H9 (cell line): ENCODE data around the gene TMEM120A. TPM values are rescaled to one million over a fixed set of nuclear protein-coding genes. Genes with fewer than 3 reads are reported as not detected.

Experiments used
- DNase-seq: peaks from one replicate; pipeline ENCODE4 v3.0.0-alpha.2; 2017
- H2AFZ ChIP-seq: one replicate; pipeline ENCODE4 v1.6.1; 2013; ENCODE audit warnings: mild to moderate bottlenecking, low read length, control low read depth, moderate library complexity
- H2AK5ac ChIP-seq: 2 replicates; pipeline ENCODE4 v1.6.1; 2013; ENCODE audit warnings: low read length, control low read depth, mixed read lengths; ENCODE audit not compliant: insufficient read length
- H2BK120ac ChIP-seq: one replicate; pipeline ENCODE4 v1.6.1; 2013; ENCODE audit warnings: low read depth, mild to moderate bottlenecking, low read length, control low read depth, inconsistent platforms; ENCODE audit not compliant: poor library complexity, severe bottlenecking
- H2BK12ac ChIP-seq: 2 replicates; pipeline ENCODE4 v1.6.1; 2013; ENCODE audit warnings: low read length, control low read depth, mixed read lengths, low read depth; ENCODE audit not compliant: insufficient read length
- H2BK15ac ChIP-seq: 2 replicates; pipeline ENCODE4 v1.6.1; 2013; ENCODE audit warnings: low read depth, low read length, control low read depth
- H2BK20ac ChIP-seq: one replicate; pipeline ENCODE4 v1.6.1; 2013; ENCODE audit warnings: low read depth, mild to moderate bottlenecking, low read length, control low read depth, inconsistent platforms; ENCODE audit not compliant: poor library complexity, severe bottlenecking
- H2BK5ac ChIP-seq: 2 replicates; pipeline ENCODE4 v1.6.1; 2013; ENCODE audit warnings: low read length, control low read depth, mixed read lengths; ENCODE audit not compliant: insufficient read length
- H3K14ac ChIP-seq: 2 replicates; pipeline ENCODE4 v1.6.1; 2013; ENCODE audit warnings: low read length, control low read depth; ENCODE audit not compliant: insufficient read depth
- H3K18ac ChIP-seq: 2 replicates; pipeline ENCODE4 v1.6.1; 2013; ENCODE audit warnings: low read depth, mild to moderate bottlenecking, mixed read lengths, low read length, control low read depth; ENCODE audit not compliant: insufficient read length
- H3K23ac ChIP-seq: 2 replicates; pipeline ENCODE4 v1.6.1; 2013; ENCODE audit warnings: low read length, control low read depth, mixed read lengths, low read depth; ENCODE audit not compliant: insufficient read length
- H3K23me2 ChIP-seq: 2 replicates; pipeline ENCODE4 v1.6.1; 2013; ENCODE audit warnings: low read depth, mild to moderate bottlenecking, mixed read lengths, low read length, control low read depth; ENCODE audit not compliant: insufficient read length, poor library complexity, severe bottlenecking
- H3K27ac ChIP-seq: 2 replicates; pipeline ENCODE4 v1.5.1; 2013; ENCODE audit warnings: low read length, control low read depth, mixed read lengths, low read depth; ENCODE audit not compliant: insufficient read length
- H3K27me3 ChIP-seq: 2 replicates; pipeline ENCODE4 v1.6.1; 2013; ENCODE audit warnings: low read length, control low read depth, inconsistent platforms; ENCODE audit not compliant: insufficient read depth
- H3K4ac ChIP-seq: 2 replicates; pipeline ENCODE4 v1.6.1; 2013; ENCODE audit warnings: low read depth, mild to moderate bottlenecking, control low read depth, inconsistent platforms, low read length, moderate library complexity
- H3K4me1 ChIP-seq: 2 replicates; pipeline ENCODE4 v1.6.1; 2013; ENCODE audit warnings: low read length, control low read depth, inconsistent platforms; ENCODE audit not compliant: insufficient read depth
- H3K4me2 ChIP-seq: 2 replicates; pipeline ENCODE4 v1.6.1; 2013; ENCODE audit warnings: low read length, control low read depth, mixed read lengths; ENCODE audit not compliant: insufficient read length, insufficient read depth
- H3K56ac ChIP-seq: 2 replicates; pipeline ENCODE4 v1.6.1; 2013; ENCODE audit warnings: low read depth, mild to moderate bottlenecking, mixed read lengths, low read length, control low read depth; ENCODE audit not compliant: insufficient read length
- H3K79me1 ChIP-seq: 2 replicates; pipeline ENCODE4 v1.6.1; 2013; ENCODE audit warnings: low read depth, mild to moderate bottlenecking, moderate library complexity, low read length, control low read depth, inconsistent platforms; ENCODE audit not compliant: insufficient read depth, poor library complexity, severe bottlenecking
- H3K79me2 ChIP-seq: 2 replicates; pipeline ENCODE4 v1.6.1; 2013; ENCODE audit warnings: low read length, control low read depth, inconsistent platforms; ENCODE audit not compliant: insufficient read depth
- H3K9ac ChIP-seq: 2 replicates; pipeline ENCODE4 v1.6.1; 2013; ENCODE audit warnings: low read length, control low read depth, mixed read lengths; ENCODE audit not compliant: insufficient read length; ENCODE audit errors: extremely low read depth
- H3K9me3 ChIP-seq: one replicate; pipeline ENCODE4 v1.6.1; 2013; ENCODE audit warnings: low read depth, low read length, inconsistent platforms; ENCODE audit not compliant: control insufficient read depth
- H3T11ph ChIP-seq: one replicate; pipeline ENCODE4 v1.6.1; 2013; ENCODE audit warnings: mild to moderate bottlenecking, low read length, control low read depth, inconsistent platforms
- H4K20me1 ChIP-seq: one replicate; pipeline ENCODE4 v1.6.1; 2013; ENCODE audit not compliant: control insufficient read depth, insufficient read length, insufficient read depth
- H4K5ac ChIP-seq: 2 replicates; pipeline ENCODE4 v1.6.1; 2013; ENCODE audit warnings: low read depth, mild to moderate bottlenecking, mixed read lengths, low read length, control low read depth; ENCODE audit not compliant: insufficient read length
- H4K8ac ChIP-seq: replicated peaks from 2 replicates; pipeline ENCODE4 v1.6.1; 2013; ENCODE audit warnings: low read length, control low read depth, mixed read lengths, low read depth; ENCODE audit not compliant: insufficient read length
- H4K91ac ChIP-seq: 2 replicates; pipeline ENCODE4 v1.6.1; 2013; ENCODE audit warnings: low read depth, mild to moderate bottlenecking, moderate library complexity, mixed read lengths, low read length, control low read depth; ENCODE audit not compliant: insufficient read length
- H3K27ac Mint-ChIP-seq, 3 experiments: 2 replicates in 2 of 3; 3 replicates in 1 of 3; pipeline ENCODE4 v1.8.0; 2020 to 2021; ENCODE audit warnings: mixed read lengths in 3 of 3, mild to moderate bottlenecking in 1 of 3, moderate library complexity in 1 of 3
- H3K27me3 Mint-ChIP-seq: 2 replicates; pipeline ENCODE4 v1.8.0; 2021; ENCODE audit warnings: low read depth, mild to moderate bottlenecking, moderate library complexity, mixed read lengths
- H3K36me3 Mint-ChIP-seq, 3 experiments: 2 replicates in 2 of 3; 3 replicates in 1 of 3; pipeline ENCODE4 v1.8.0; 2020 to 2021; ENCODE audit warnings: low read depth in 3 of 3, mixed read lengths in 3 of 3; ENCODE audit not compliant: insufficient read depth in 1 of 3
- H3K4me1 Mint-ChIP-seq, 2 experiments: 2 replicates each; pipeline ENCODE4 v1.8.0; 2020; ENCODE audit warnings: mixed read lengths in 2 of 2
- H3K4me3 Mint-ChIP-seq, 2 experiments: 2 replicates in 1 of 2; 3 replicates in 1 of 2; pipeline ENCODE4 v1.8.0; 2020 to 2021; ENCODE audit warnings: mild to moderate bottlenecking in 2 of 2, mixed read lengths in 2 of 2, moderate library complexity in 1 of 2
- H3K9me3 Mint-ChIP-seq, 2 experiments: 2 replicates in 1 of 2; 3 replicates in 1 of 2; pipeline ENCODE4 v1.8.0; 2020; ENCODE audit warnings: mild to moderate bottlenecking in 2 of 2, mixed read lengths in 2 of 2, moderate library complexity in 1 of 2
- CTCF ChIP-seq: fragments of 200-600 bp; sonication (generic); conservative IDR thresholded peaks from 3 replicates; pipeline ENCODE4 v1.8.0; 2021; ENCODE audit warnings: antibody characterized with exemption, mild to moderate bottlenecking
- WGBS: extraction: QIAGEN DNeasy Blood & Tissue Kit; methylation state at CpG from one replicate; pipeline ENCODE4 v1.1.7; 2013; ENCODE audit warnings: missing lambda C conversion rate, low lambda C conversion rate, mixed read lengths; ENCODE audit not compliant: insufficient read length; ENCODE audit errors: extremely low coverage; 5-methylcytosine and 5-hydroxymethylcytosine counted together
- total RNA-seq: library from RNA; stranded (reverse); gene quantifications from 2 replicates; pipeline ENCODE4 v1.2.1, GENCODE V29; 2021

TMEM120A gene
- total RNA-seq, 1 experiment from 2014 or later: 30.0 TPM

GRCh38 chr7:75967487-75967997 lies 26.9 kb downstream of the TMEM120A start:
- H4K5ac ChIP-seq: no peak overlapping the region
- H2BK120ac ChIP-seq: no peak overlapping the region
- H3K4me1 Mint-ChIP-seq: peaks cover 4 to 11% of the 10 kb centered on the region in 2 experiments; a peak in 3 of 4 replicates
- no peaks in the 10 kb centered on the region for H3K27me3 ChIP-seq
- H3K9me3 Mint-ChIP-seq: no peaks in the 10 kb centered on the region
- H2BK5ac ChIP-seq: no peak overlapping the region
- no peak overlapping the region for H2BK15ac ChIP-seq
- H2BK12ac ChIP-seq: no peak overlapping the region
- DNase-seq: no peak
- peaks cover 11 to 32% (median 30%) of the 10 kb centered on the region in 3 experiments; a peak in 6 of 7 replicates for H3K36me3 Mint-ChIP-seq
- H3K4ac ChIP-seq: no peak overlapping the region
- no peak overlapping the region for H2AFZ ChIP-seq
- no peak overlapping the region for H3K27ac ChIP-seq
- H3K9me3 ChIP-seq: no peaks in the 10 kb centered on the region
- H4K8ac ChIP-seq: no peak overlapping the region
- H3K14ac ChIP-seq: no peak overlapping the region; the same call in 1 of the 2 replicates
- no peak for TF ChIP-seq CTCF
- H3K27me3 Mint-ChIP-seq: no peaks in the 10 kb centered on the region; the same call in 1 of the 2 replicates
- WGBS: no CpG with 5 or more reads among the region's 13 CpGs
- no peaks in the 10 kb centered on the region for H4K20me1 ChIP-seq
- H3K56ac ChIP-seq: no peak overlapping the region
- no peak overlapping the region for H3K18ac ChIP-seq
- H3K79me1 ChIP-seq: no peaks in the 10 kb centered on the region
- no peaks in the 10 kb centered on the region for H3K4me1 ChIP-seq
- no peak overlapping the region for H3K4me2 ChIP-seq
- no peak overlapping the region for H3K4me3 Mint-ChIP-seq
- H2AK5ac ChIP-seq: no peak overlapping the region
- no peak overlapping the region for H3K23ac ChIP-seq
- H3K27ac Mint-ChIP-seq: peak overlapping the region; percentile 73 to 82 (median 78); a peak in 4 of 7 replicates
- H3T11ph ChIP-seq: no peak overlapping the region
- no peak overlapping the region for H4K91ac ChIP-seq
- H3K23me2 ChIP-seq: no peaks in the 10 kb centered on the region
- no peak overlapping the region for H2BK20ac ChIP-seq
- H3K9ac ChIP-seq: no peak overlapping the region
- no peaks in the 10 kb centered on the region for H3K79me2 ChIP-seq
